B cell (primary cell): ENCODE measurements around the gene HTR3C. TPM values are rescaled to one million over a fixed set of nuclear protein-coding genes. Genes with fewer than 3 reads are reported as not detected.

Experiments
- ATAC-seq: fragments of 200-7000 bp; cut with Tn5 transposase; one replicate; pipeline ENCODE4 v1.10.0; 2021; ENCODE audit warnings: low read depth, mild to moderate bottlenecking, moderate number of reproducible peaks, moderate library complexity
- CTCF ChIA-PET: fragments of 350-600 bp; sonication (Branson Sonifier 250); formaldehyde crosslinking; loops from one replicate; lab custom pipeline; 2021; ENCODE audit warnings: antibody characterized with exemption, inconsistent platforms; lab: Charles Lee
- POLR2A ChIA-PET: fragments of 350-600 bp; sonication (Branson Sonifier 250); formaldehyde crosslinking; loops from one replicate; lab custom pipeline; 2021; ENCODE audit warnings: antibody characterized with exemption; lab: Charles Lee
- DNase-seq: peaks from one replicate; pipeline ENCODE4 v3.0.0; 2013
- H2AFZ ChIP-seq: 2 replicates; pipeline ENCODE4 v1.6.1; 2012; ENCODE audit warnings: mild to moderate bottlenecking, low read depth, low read length; ENCODE audit not compliant: insufficient read depth, poor library complexity, severe bottlenecking
- H3K27ac ChIP-seq, 2 donors: 1 replicate in 1 of 2; 2 replicates in 1 of 2; pipeline ENCODE4 v1.5.1; 2012 to 2013; ENCODE audit warnings: low read length in 2 of 2, mild to moderate bottlenecking in 2 of 2, moderate library complexity in 1 of 2
- H3K27me3 ChIP-seq, 4 experiments: fragments of 200-600 bp in 1 of 4; sonication (generic) in 1 of 4; replicated peaks in 1 of 4; 1 replicate in 2 of 4; 2 replicates in 2 of 4; pipeline versions ENCODE4 v1.6.1 to v1.7.0; 2013 to 2016; ENCODE audit warnings: low read length in 3 of 4, mild to moderate bottlenecking in 2 of 4, mixed read lengths in 1 of 4, moderate library complexity in 1 of 4; ENCODE audit not compliant: insufficient read depth in 4 of 4, control insufficient read depth in 3 of 4; ENCODE audit errors: control extremely low read depth in 1 of 4
- H3K36me3 ChIP-seq, 2 experiments: replicated peaks in 1 of 2; 1 replicate in 1 of 2; 2 replicates in 1 of 2; pipeline versions ENCODE4 v1.6.1 to v1.7.1; 2013; ENCODE audit warnings: low read length in 1 of 2; ENCODE audit not compliant: insufficient read depth in 2 of 2, control insufficient read depth in 1 of 2; ENCODE audit errors: control extremely low read depth in 1 of 2, extremely low read depth in 1 of 2
- H3K4me1 ChIP-seq, 2 donors: fragments of 200-600 bp in 1 of 2; sonication (generic) in 1 of 2; 1 replicate in 1 of 2; 2 replicates in 1 of 2; pipeline versions ENCODE4 v1.5.1 to v1.6.1; 2013 to 2017; ENCODE audit warnings: low read length in 2 of 2; ENCODE audit not compliant: control insufficient read depth in 2 of 2, insufficient read depth in 2 of 2
- H3K4me2 ChIP-seq: replicated peaks from 2 replicates; pipeline ENCODE3; 2012; ENCODE audit warnings: mild to moderate bottlenecking, low read depth, low read length; ENCODE audit not compliant: poor library complexity, severe bottlenecking
- H3K4me3 ChIP-seq, 5 experiments: fragments of 200-600 bp in 1 of 5; sonication (generic) in 1 of 5; 1 replicate in 3 of 5; 2 replicates in 2 of 5; pipeline versions ENCODE4 v1.5.1 to v1.7.0; 2011 to 2016; ENCODE audit warnings: low read length in 4 of 5, mild to moderate bottlenecking in 4 of 5, low read depth in 2 of 5, control low read depth in 1 of 5, moderate library complexity in 1 of 5; ENCODE audit not compliant: insufficient read depth in 1 of 5; ENCODE audit errors: control extremely low read depth in 1 of 5, extremely low read depth in 1 of 5
- H3K79me2 ChIP-seq: fragments of 200-600 bp; sonication (generic); one replicate; pipeline ENCODE4 v1.6.0; 2016; ENCODE audit warnings: low read length; ENCODE audit not compliant: control insufficient read depth, insufficient read depth
- H3K9ac ChIP-seq: fragments of 200-600 bp; sonication (generic); 2 replicates; pipeline ENCODE4 v1.6.1; 2017; ENCODE audit warnings: mild to moderate bottlenecking, low read length, moderate library complexity
- H3K9me3 ChIP-seq, 3 donors: one replicate each; pipeline versions ENCODE4 v1.6.1 to v1.7.1; 2013; ENCODE audit warnings: low read length in 2 of 3; ENCODE audit not compliant: control insufficient read depth in 2 of 3, insufficient read depth in 1 of 3; ENCODE audit errors: control extremely low read depth in 1 of 3
- H4K20me1 ChIP-seq: 2 replicates; pipeline ENCODE4 v1.6.0; 2012; ENCODE audit warnings: mild to moderate bottlenecking, low read length; ENCODE audit not compliant: insufficient read depth, control insufficient read depth, poor library complexity, severe bottlenecking
- H3K27ac Mint-ChIP-seq: one replicate; pipeline ENCODE4 v1.8.0; 2021; ENCODE audit warnings: mixed read lengths
- H3K27me3 Mint-ChIP-seq: one replicate; pipeline ENCODE4 v1.8.0; 2021; ENCODE audit warnings: mixed read lengths
- H3K4me1 Mint-ChIP-seq: one replicate; pipeline ENCODE4 v1.8.0; 2021; ENCODE audit warnings: mixed read lengths
- H3K4me3 Mint-ChIP-seq: one replicate; pipeline ENCODE4 v1.8.0; 2021; ENCODE audit warnings: mixed read lengths
- H3K9me3 Mint-ChIP-seq: one replicate; pipeline ENCODE4 v1.8.0; 2022; ENCODE audit warnings: mixed read lengths; ENCODE audit not compliant: insufficient read depth
- EZH2 ChIP-seq: IDR thresholded peaks from 2 replicates; pipeline ENCODE4 v1.6.1; 2012; ENCODE audit warnings: borderline replicate concordance, low read depth, mild to moderate bottlenecking, moderate library complexity, low read length; ENCODE audit not compliant: insufficient read depth, poor library complexity, severe bottlenecking
- WGBS: methylation state at CpG from one replicate; pipeline ENCODE4 v1.1.5; 2013; ENCODE audit warnings: missing lambda C conversion rate; ENCODE audit not compliant: insufficient coverage; 5-methylcytosine and 5-hydroxymethylcytosine counted together
- intact Hi-C: fragments of 100-400 bp; cut with micrococcal nuclease; formaldehyde crosslinking; loops from one replicate; pipeline ENCODE4 v1.10.0; 2022
- polyA plus RNA-seq: library from polyadenylated mRNA; depleted of rRNA; stranded (reverse); fragments of >200 nt; gene quantifications from 2 replicates; pipeline ENCODE4 v1.2.3, GENCODE V29; 2012
- total RNA-seq, 2 donors: library from RNA; stranded (reverse); fragments of 120-200 nt in 1 of 2; gene quantifications; 1 replicate in 1 of 2; 2 replicates in 1 of 2; pipeline versions ENCODE4 v1.2.3 to v1.2.4, GENCODE V29; 2013 to 2022
- TF ChIP-seq, protein P1 (sequence below): fragments of 200-600 bp; IDR thresholded peaks from one replicate; pipeline ENCODE4 v1.8.0; 2022; ENCODE audit warnings: antibody characterized with exemption, mild to moderate bottlenecking

The HTR3C gene
- total and polyA plus RNA-seq, 2 donors (not counting 1 experiment from before 2014, with no cell fraction given): not detected

DNA sequence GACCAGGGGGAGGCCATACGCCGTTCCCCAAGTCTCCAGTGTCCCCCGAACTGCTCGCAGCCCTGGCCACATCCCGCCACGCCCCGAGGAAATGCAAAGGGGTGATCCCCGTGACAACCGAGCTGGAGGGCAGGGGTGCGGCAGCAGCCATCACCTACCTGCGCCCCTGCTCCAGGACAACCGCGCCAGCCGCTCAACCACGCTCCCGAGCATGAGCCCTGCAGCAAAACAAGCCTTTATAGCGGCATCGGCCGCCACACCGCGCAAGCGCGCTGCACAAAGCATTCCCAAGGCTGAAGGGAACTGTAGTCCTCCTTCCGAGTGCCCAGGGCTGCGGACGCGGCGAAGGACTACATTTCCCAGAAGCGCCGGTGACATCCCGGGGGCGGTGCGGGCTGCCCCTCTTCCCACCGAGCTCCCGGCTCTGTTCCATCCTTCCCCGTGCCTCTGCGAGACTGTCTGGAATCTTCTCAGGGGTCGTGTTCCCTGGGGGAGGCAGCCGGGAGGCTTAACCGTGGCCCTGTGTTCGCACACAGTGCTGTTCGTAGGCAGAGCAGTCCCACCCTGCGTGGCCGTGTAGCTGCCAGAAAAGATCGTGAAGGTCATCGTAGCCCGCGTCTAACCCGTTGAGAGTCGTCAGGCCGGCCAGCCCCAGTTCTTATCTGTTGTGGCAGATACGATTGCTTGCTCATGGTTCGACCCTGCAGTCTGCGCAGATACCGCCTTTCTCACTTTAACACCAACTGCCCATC lies 35.0 kb upstream of the HTR3C start, which contains the start of gene ABCC5:
TSS of gene ABCC5 (minus strand) at position 213 of the 752 bp plus-strand sequence. CDS start 3,492 bp downstream, outside the sequence.
- H3K79me2 ChIP-seq: peaks cover 11% of the 10 kb centered on the region
- peak within 1 kb of the TSS; percentile 73 to 99 (median 93) for H3K4me3 ChIP-seq
- intact Hi-C loops: loop anchor here (1.0 to 5.0 kb wide), 9 partner anchors 113 to 795 kb away; partner anchors contain the start of genes EIF2B5, PARL, PSMD2 and VPS8
- peak; percentile 89 for DNase-seq
- H3K9me3 ChIP-seq: no peaks in the 10 kb centered on the region
- under 1% methylated on average over 54 of the region's 55 CpGs for WGBS
- peaks cover 20% of the 10 kb centered on the region for H3K4me1 Mint-ChIP-seq
- no peaks in the 10 kb centered on the region for H3K27me3 ChIP-seq
- ChIA-PET POLR2A (interaction anchor here (0.8 to 1.0 kb wide), 2 partner anchors 123 to 232 kb away, joined by 3 read pairs; partner anchors contain the start of gene EEF1AKMT4), CTCF (interaction anchor here (0.7 to 5.6 kb wide), 15 partner anchors 11 to 298 kb away, joined by 3 to 84 read pairs (median 3); partner anchors contain the start of genes EIF2B5 and PARL)
- TF ChIP-seq, protein P1, sequence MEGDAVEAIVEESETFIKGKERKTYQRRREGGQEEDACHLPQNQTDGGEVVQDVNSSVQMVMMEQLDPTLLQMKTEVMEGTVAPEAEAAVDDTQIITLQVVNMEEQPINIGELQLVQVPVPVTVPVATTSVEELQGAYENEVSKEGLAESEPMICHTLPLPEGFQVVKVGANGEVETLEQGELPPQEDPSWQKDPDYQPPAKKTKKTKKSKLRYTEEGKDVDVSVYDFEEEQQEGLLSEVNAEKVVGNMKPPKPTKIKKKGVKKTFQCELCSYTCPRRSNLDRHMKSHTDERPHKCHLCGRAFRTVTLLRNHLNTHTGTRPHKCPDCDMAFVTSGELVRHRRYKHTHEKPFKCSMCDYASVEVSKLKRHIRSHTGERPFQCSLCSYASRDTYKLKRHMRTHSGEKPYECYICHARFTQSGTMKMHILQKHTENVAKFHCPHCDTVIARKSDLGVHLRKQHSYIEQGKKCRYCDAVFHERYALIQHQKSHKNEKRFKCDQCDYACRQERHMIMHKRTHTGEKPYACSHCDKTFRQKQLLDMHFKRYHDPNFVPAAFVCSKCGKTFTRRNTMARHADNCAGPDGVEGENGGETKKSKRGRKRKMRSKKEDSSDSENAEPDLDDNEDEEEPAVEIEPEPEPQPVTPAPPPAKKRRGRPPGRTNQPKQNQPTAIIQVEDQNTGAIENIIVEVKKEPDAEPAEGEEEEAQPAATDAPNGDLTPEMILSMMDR: peak; percentile 81
- no peak for TF ChIP-seq EZH2
- peaks cover 10 to 13% of the 10 kb centered on the region in 2 donors for H3K4me1 ChIP-seq
- peak within 1 kb of the TSS; percentile 85 for H3K4me2 ChIP-seq
- H3K27ac ChIP-seq: peak within 1 kb of the TSS in 1 of 2 donors; percentile 10
- peak within 1 kb of the TSS; percentile 94 for H3K27ac Mint-ChIP-seq
- no peaks in the 10 kb centered on the region for H4K20me1 ChIP-seq
- ATAC-seq: peak; percentile 96
- H3K27me3 Mint-ChIP-seq: peaks cover 15% of the 10 kb centered on the region
- peak within 1 kb of the TSS; percentile 100 for H3K4me3 Mint-ChIP-seq
- H2AFZ ChIP-seq: peak within 1 kb of the TSS; percentile 100
- H3K9me3 Mint-ChIP-seq: no peaks in the 10 kb centered on the region
- no peaks in the 10 kb centered on the region for H3K36me3 ChIP-seq
- H3K9ac ChIP-seq: peak within 1 kb of the TSS; percentile 95
